Esophagus squamous epithelium (tissue), 5 donors: ENCODE results near the gene MKNK1. TPM values are rescaled to one million over a fixed set of nuclear protein-coding genes. Genes with fewer than 3 reads are reported as not detected.
A peak's percentile ranks its signal among the peaks of the same experiment; 100 is the strongest.

ENCODE experiments used
- DNase-seq: peaks from one replicate; lab custom pipeline; 2025; lab: John Stamatoyannopoulos, UW
- H3K27ac ChIP-seq, 4 donors: fragments of 200-600 bp; sonication (generic); one replicate each; pipeline ENCODE4 v1.5.1; 2016 to 2019; ENCODE audit warnings: mild to moderate bottlenecking in 1 of 4
- H3K27me3 ChIP-seq, 4 donors: fragments of 200-600 bp; sonication (generic); 1 replicate in 3 of 4; 2 replicates in 1 of 4; pipeline versions ENCODE4 v1.5.1 to v1.6.0; 2017 to 2021; ENCODE audit warnings: antibody characterized with exemption in 1 of 4
- H3K36me3 ChIP-seq, 3 donors: fragments of 200-600 bp; sonication (generic); one replicate each; pipeline ENCODE4 v1.5.1; 2016 to 2019
- H3K4me1 ChIP-seq, 3 donors: fragments of 200-600 bp; sonication (generic); one replicate each; pipeline ENCODE4 v1.5.1; 2017 to 2019
- H3K4me3 ChIP-seq, 4 donors: fragments of 200-600 bp; sonication (generic); 1 replicate in 3 of 4; 2 replicates in 1 of 4; pipeline ENCODE4 v1.5.1; 2016 to 2019; ENCODE audit warnings: mild to moderate bottlenecking in 2 of 4, moderate library complexity in 1 of 4
- H3K9me3 ChIP-seq, 3 donors: fragments of 200-600 bp; sonication (generic); one replicate each; pipeline ENCODE4 v1.5.1; 2016 to 2019
- CTCF ChIP-seq, 6 experiments: fragments of 450-650 bp in 4 of 6; fragments of 200-600 bp in 2 of 6; sonication (generic) in 2 of 6; IDR thresholded peaks; one replicate each; pipeline ENCODE4 v1.5.1; 2016 to 2019; ENCODE audit warnings: antibody characterized with exemption in 6 of 6, mild to moderate bottlenecking in 4 of 6, moderate library complexity in 4 of 6
- POLR2A ChIP-seq, 4 donors: fragments of 450-650 bp; IDR thresholded peaks; one replicate each; pipeline ENCODE4 v1.6.1; 2017; ENCODE audit warnings: antibody characterized with exemption in 4 of 4, mild to moderate bottlenecking in 4 of 4, moderate library complexity in 3 of 4
- WGBS, 2 donors: methylation state at CpG; one replicate each; pipeline ENCODE4 v1.1.5; 2018; 5-methylcytosine and 5-hydroxymethylcytosine counted together
- intact Hi-C: fragments of 100-400 bp; cut with DNase I; formaldehyde crosslinking; loops from one replicate; pipeline ENCODE4 v1.15.0; 2022
- total RNA-seq, 4 donors: library from RNA; depleted of rRNA; stranded (reverse); fragments of >200 nt; gene quantifications; one replicate each; pipeline ENCODE4 v1.1.0, GENCODE V29; 2016
- donor health status: DM: yes; HTN: yes; CAD: no.

The MKNK1 gene
- total RNA-seq, 4 donors from 2014 or later, result 18.2 to 33.7 (median 33.6) TPM

DNA sequence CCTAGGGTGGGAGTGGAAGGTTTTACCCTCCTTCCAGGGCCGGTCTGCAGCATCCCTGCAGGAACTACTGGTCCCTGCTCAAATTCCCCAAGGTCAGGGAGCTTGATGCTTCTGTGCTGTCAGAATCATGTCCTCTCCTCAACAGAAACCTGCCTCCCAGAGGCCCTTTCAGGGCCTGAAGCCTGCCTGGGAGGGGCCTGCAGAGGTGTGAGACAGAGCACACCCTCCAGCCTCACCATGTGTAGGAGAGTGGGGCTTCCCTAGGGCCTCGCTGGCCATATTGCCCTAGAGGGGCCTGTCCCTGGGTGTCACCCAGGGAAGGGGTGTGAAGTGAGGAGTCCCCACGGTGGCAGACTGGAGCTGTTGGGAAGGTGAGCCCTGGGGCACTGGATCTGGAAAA, 73.8 kb downstream of the MKNK1 start:
- Histone ChIP-seq H3K4me3 (no peak overlapping the region), H3K27me3 (peaks cover 0 to 92% (median 0%) of the 10 kb centered on the region in 4 donors), H3K9me3 (no peaks in the 10 kb centered on the region), H3K27ac (no peak overlapping the region), H3K4me1 (peaks cover 3 to 36% (median 8%) of the 10 kb centered on the region in 3 donors), H3K36me3 (no peaks in the 10 kb centered on the region)
- no peak for DNase-seq
- TF ChIP-seq POLR2A (IDR thresholded peaks at IDR 0.05), result no peak
- no peak for TF ChIP-seq CTCF (IDR thresholded peaks at IDR 0.05)
- 83% methylated on average over 1 of the region's 3 CpGs; no CpG with 5 or more reads in 1 of the 2 donors for WGBS, 2 donors
- intact Hi-C loops, result loop anchor here (10.0 kb wide), 1 partner anchor 194 kb away; no protein-coding TSS in a partner anchor

- Histone ChIP-seq H3K36me3 (no peaks in the 10 kb centered on the region), H3K4me1 (peaks cover 3 to 42% (median 8%) of the 10 kb centered on the region in 3 donors), H3K27ac (no peak overlapping the region), H3K4me3 (no peak overlapping the region), H3K9me3 (no peaks in the 10 kb centered on the region), H3K27me3 (peaks cover 0 to 91% (median 0%) of the 10 kb centered on the region in 4 donors)
- intact Hi-C loops, result loop anchor here (5.0 kb wide), 1 partner anchor 52 kb away; no protein-coding TSS in a partner anchor
- no peak for DNase-seq
- 28 to 34% methylated on average over 4 of the region's 4 CpGs for WGBS, 2 donors
- TF ChIP-seq POLR2A (IDR thresholded peaks at IDR 0.05), result no peak
- no peak for TF ChIP-seq CTCF (IDR thresholded peaks at IDR 0.05)
These were observed 74.9 kb downstream of the MKNK1 start for GRCh38 chr1:46529031-46529630.

- H3K4me1 ChIP-seq, result peaks cover 4 to 45% (median 7%) of the 10 kb centered on the region in 3 donors
- WGBS, 2 donors, result 35 to 41% methylated on average over 8 to 11 of the region's 11 CpGs
- DNase-seq, result no peak
- H3K9me3 ChIP-seq, result no peaks in the 10 kb centered on the region
- peak in 1 of 6 experiments; percentile 21 for TF ChIP-seq CTCF (IDR thresholded peaks at IDR 0.05)
- TF ChIP-seq POLR2A (IDR thresholded peaks at IDR 0.05), result no peak
- H3K36me3 ChIP-seq, result no peaks in the 10 kb centered on the region
- intact Hi-C loops, result loop anchor here (5.0 kb wide), 1 partner anchor 51 kb away; no protein-coding TSS in a partner anchor
- H3K4me3 ChIP-seq, result no peak overlapping the region
- no peak overlapping the region for H3K27ac ChIP-seq
- peaks cover 0 to 86% (median 0%) of the 10 kb centered on the region in 4 donors for H3K27me3 ChIP-seq
These were observed 75.6 kb downstream of the MKNK1 start for GRCh38 chr1:46528297-46528955.

DNA sequence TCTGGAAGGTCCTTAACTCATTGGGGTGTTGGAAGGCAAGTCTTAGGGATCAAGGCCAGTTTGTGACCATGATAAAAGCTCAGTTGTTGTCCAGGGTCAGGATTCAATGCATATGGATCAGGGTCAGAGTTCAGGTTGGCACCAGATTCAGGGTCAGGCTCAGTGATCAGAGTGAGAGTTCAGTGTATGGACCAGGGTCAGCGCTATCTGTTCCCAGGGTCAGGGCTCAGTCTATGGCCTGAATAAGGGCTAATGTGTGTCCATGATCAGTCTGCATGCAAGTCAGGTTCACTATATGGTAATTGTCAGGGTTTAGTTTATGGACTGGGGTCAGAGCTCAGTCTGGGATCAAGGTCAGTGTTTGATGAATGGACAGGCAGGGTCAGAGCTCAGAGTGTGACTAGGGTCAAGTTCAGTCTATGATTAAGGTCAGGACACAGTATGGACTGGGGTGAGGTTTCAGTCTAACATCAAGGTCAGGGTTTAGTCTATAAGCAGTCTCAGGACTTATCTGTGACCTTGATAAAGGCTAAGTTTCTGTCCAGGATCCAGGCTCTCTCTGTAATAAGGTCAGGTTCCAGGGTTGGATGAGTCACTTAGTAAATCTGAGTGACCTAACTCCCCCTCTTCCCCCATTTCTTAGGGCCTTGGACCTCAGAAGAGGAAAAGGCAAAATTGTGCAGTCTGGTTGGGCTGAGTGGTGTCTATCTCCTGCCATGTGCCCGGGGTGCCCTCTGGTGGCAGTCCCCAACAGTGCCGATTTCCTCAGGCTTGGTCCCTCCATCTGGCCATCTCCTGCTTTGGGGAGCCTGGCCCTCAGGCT, 76.4 kb downstream of the MKNK1 start:
- no peaks in the 10 kb centered on the region for H3K9me3 ChIP-seq
- no peak overlapping the region for H3K4me3 ChIP-seq
- H3K27me3 ChIP-seq, result peaks cover 0 to 81% (median 0%) of the 10 kb centered on the region in 4 donors
- TF ChIP-seq POLR2A (IDR thresholded peaks at IDR 0.05) (no peak), CTCF (IDR thresholded peaks at IDR 0.05) (peak; percentile 65 to 96 (median 94))
- DNase-seq, result peak; percentile 15
- H3K36me3 ChIP-seq, result no peaks in the 10 kb centered on the region
- WGBS, 2 donors, result 29 to 67% methylated on average over 1 to 3 of the region's 3 CpGs
- peaks cover 11 to 46% (median 11%) of the 10 kb centered on the region in 3 donors for H3K4me1 ChIP-seq
- intact Hi-C loops, result loop anchor here (5.0 kb wide), 1 partner anchor 50 kb away; no protein-coding TSS in a partner anchor
- no peak overlapping the region for H3K27ac ChIP-seq
